HCT116 (cell line): Measurements from ENCODE around the gene SNAP29. TPM values are rescaled to one million over a fixed set of nuclear protein-coding genes. Genes with fewer than 3 reads are reported as not detected.

Source experiments
- ATAC-seq: fragments of 200-7000 bp; cut with Tn5 transposase; 2 replicates; pipeline ENCODE4 v1.9.1; 2020; ENCODE audit warnings: mild to moderate bottlenecking, moderate library complexity
- BruUV-seq: library from RNA; stranded (reverse); fragments of 400-500 nt; replicated peaks from 2 replicates; lab custom pipeline; 2021; lab: Mats Ljungman, UMichigan
- CTCF ChIA-PET: fragments of 300-600 bp; sonication (Branson Sonifier 250); formaldehyde crosslinking; loops from one replicate; lab custom pipeline; 2021; ENCODE audit warnings: antibody characterized with exemption; lab: Charles Lee
- POLR2A ChIA-PET: fragments of 300-600, 350-600 bp; sonication (Branson Sonifier 250); formaldehyde crosslinking; loops from one replicate; lab custom pipeline; 2021; ENCODE audit warnings: antibody characterized with exemption; lab: Charles Lee
- RAD21 ChIA-PET, 2 experiments: fragments of 300-600 bp; sonication (Branson Sonifier 250); formaldehyde crosslinking; loops; one replicate each; lab custom pipeline; 2023; ENCODE audit warnings: low total read pairs in 2 of 2; ENCODE audit not compliant: uncharacterized antibody in 2 of 2, unreplicated experiment in 2 of 2, low non-redundant PET in 1 of 2; lab: Charles Lee
- DNase-seq: peaks from one replicate; pipeline ENCODE4 v3.0.0-alpha.2; 2010; ENCODE audit warnings: low read depth, low spot score
- H2AFZ ChIP-seq: fragments of 200-600 bp; shearing (Covaris generic), sonication (generic); 2 replicates; pipeline ENCODE4 v1.6.1; 2017; ENCODE audit warnings: low read depth, mixed run types, mixed read lengths, antibody characterized with exemption, low read length; ENCODE audit not compliant: poor library complexity, severe bottlenecking
- H3K27ac ChIP-seq: 2 replicates; pipeline ENCODE4 v1.5.1; 2012; ENCODE audit warnings: low read depth, low read length
- H3K27me3 ChIP-seq: fragments of 200-600 bp; sonication (generic); 2 replicates; pipeline ENCODE4 v1.6.1; 2016; ENCODE audit warnings: mixed run types, low read length, mixed read lengths; ENCODE audit not compliant: insufficient read depth
- H3K36me3 ChIP-seq, 2 experiments: fragments of 200-500 bp in 1 of 2; fragments of 200-600 bp in 1 of 2; sonication (Bioruptor generic) in 1 of 2; sonication (generic) in 1 of 2; 2 replicates each; pipeline versions ENCODE4 v1.5.1 to v1.6.1; 2014 to 2016; ENCODE audit warnings: low read length in 2 of 2, inconsistent platforms in 1 of 2, mixed read lengths in 1 of 2, mixed run types in 1 of 2; ENCODE audit not compliant: insufficient read depth in 2 of 2, control insufficient read depth in 1 of 2
- H3K4me1 ChIP-seq, 2 experiments: fragments of 200-600 bp in 1 of 2; sonication (generic) in 1 of 2; 2 replicates each; pipeline versions ENCODE4 v1.5.1 to v1.6.1; 2012 to 2017; ENCODE audit warnings: low read length in 2 of 2, inconsistent platforms in 1 of 2, mild to moderate bottlenecking in 1 of 2, mixed read lengths in 1 of 2, mixed run types in 1 of 2, moderate library complexity in 1 of 2; ENCODE audit not compliant: insufficient read depth in 2 of 2, control insufficient read depth in 1 of 2
- H3K4me2 ChIP-seq: fragments of 200-600 bp; sonication (generic); 2 replicates; pipeline ENCODE4 v1.6.1; 2017; ENCODE audit warnings: mixed run types, low read length, mixed read lengths
- H3K4me3 ChIP-seq, 2 experiments: fragments of 200-600 bp in 1 of 2; sonication (generic) in 1 of 2; replicated peaks in 1 of 2; 2 replicates each; pipeline ENCODE4 v1.5.1; 2011 to 2016; ENCODE audit warnings: low read length in 2 of 2, control low read depth in 1 of 2, low read depth in 1 of 2, mild to moderate bottlenecking in 1 of 2, mixed read lengths in 1 of 2, mixed run types in 1 of 2
- H3K79me2 ChIP-seq: fragments of 200-600 bp; sonication (generic); 2 replicates; pipeline ENCODE4 v1.6.1; 2017; ENCODE audit warnings: mild to moderate bottlenecking, mixed run types, low read length, moderate library complexity, mixed read lengths; ENCODE audit not compliant: insufficient read depth
- H3K9ac ChIP-seq: fragments of 200-600 bp; sonication (generic); 2 replicates; pipeline ENCODE4 v1.6.1; 2016; ENCODE audit warnings: low read length, mixed read lengths
- H3K9me2 ChIP-seq: fragments of 200-600 bp; sonication (generic), shearing (Covaris generic); 2 replicates; pipeline ENCODE4 v1.6.1; 2017; ENCODE audit warnings: mixed run types, mild to moderate bottlenecking, moderate library complexity; ENCODE audit not compliant: insufficient read depth
- H3K9me3 ChIP-seq, 2 experiments: fragments of 200-500 bp in 1 of 2; fragments of 200-600 bp in 1 of 2; sonication (Bioruptor generic) in 1 of 2; sonication (generic) in 1 of 2; 2 replicates each; pipeline ENCODE4 v1.6.1; 2014 to 2017; ENCODE audit warnings: low read length in 2 of 2, mixed read lengths in 2 of 2, inconsistent platforms in 1 of 2, low read depth in 1 of 2, mild to moderate bottlenecking in 1 of 2, mixed run types in 1 of 2, moderate library complexity in 1 of 2; ENCODE audit not compliant: control insufficient read depth in 1 of 2, insufficient read depth in 1 of 2
- H4K20me1 ChIP-seq: fragments of 200-600 bp; sonication (generic), shearing (Covaris generic); 2 replicates; pipeline ENCODE4 v1.6.1; 2017; ENCODE audit warnings: mixed run types, mild to moderate bottlenecking, moderate library complexity; ENCODE audit not compliant: insufficient read depth
- CEBPB ChIP-seq: IDR thresholded peaks from 2 replicates; pipeline ENCODE4 v1.6.1; 2012; ENCODE audit warnings: low read depth
- CTCF ChIP-seq, 3 experiments: fragments of 200-600 bp in 1 of 3; sonication (generic) in 1 of 3; IDR thresholded peaks in 2 of 3; conservative IDR thresholded peaks in 1 of 3; 2 replicates each; pipeline ENCODE4 v1.5.1; 2012 to 2017; ENCODE audit warnings: low read depth in 2 of 3, low read length in 2 of 3, antibody characterized with exemption in 1 of 3, borderline replicate concordance in 1 of 3, control low read depth in 1 of 3, mild to moderate bottlenecking in 1 of 3, mixed read lengths in 1 of 3, mixed run types in 1 of 3, moderate library complexity in 1 of 3; ENCODE audit not compliant: insufficient read depth in 1 of 3
- EGR1 ChIP-seq: IDR thresholded peaks from 2 replicates; pipeline ENCODE4 v1.6.1; 2012; ENCODE audit warnings: low read depth
- EZH2 ChIP-seq: fragments of 200-600 bp; sonication (generic); IDR thresholded peaks from 2 replicates; pipeline ENCODE4 v1.6.1; 2017; ENCODE audit warnings: antibody characterized with exemption, mixed run types
- FOSL1 ChIP-seq: IDR thresholded peaks from 2 replicates; pipeline ENCODE4 v1.6.1; 2012; ENCODE audit warnings: low read depth
- MAX ChIP-seq: IDR thresholded peaks from 2 replicates; pipeline ENCODE4 v1.6.1; 2012
- SP1 ChIP-seq: IDR thresholded peaks from 2 replicates; pipeline ENCODE4 v1.6.1; 2012; ENCODE audit warnings: low read depth
- TCF7L2 ChIP-seq: IDR thresholded peaks from 2 replicates; pipeline ENCODE4 v1.7.0; 2011; ENCODE audit warnings: borderline replicate concordance, inconsistent platforms; ENCODE audit not compliant: insufficient read depth, insufficient read length; ENCODE audit errors: extremely low read depth
- ZFX ChIP-seq: fragments of 450-650 bp; IDR thresholded peaks from 2 replicates; pipeline ENCODE4 v1.6.1; 2017
- ZNF274 ChIP-seq: fragments of 200-500 bp; sonication (Bioruptor generic); IDR thresholded peaks from 2 replicates; pipeline ENCODE4 v1.6.1; 2014; ENCODE audit warnings: mild to moderate bottlenecking, low read depth, low read length, inconsistent platforms
- intact Hi-C: fragments of 100-400 bp; cut with micrococcal nuclease; formaldehyde crosslinking; loops from 2 replicates; pipeline ENCODE4 v1.10.0; 2022
- total RNA-seq: library from RNA; stranded (reverse); gene quantifications from one replicate; pipeline ENCODE4 v1.2.1, GENCODE V29; 2021; ENCODE audit not compliant: unreplicated experiment

Gene SNAP29
- total RNA-seq, 1 experiment from 2014 or later, result 27.3 TPM

- no peaks in the 10 kb centered on the region for H3K79me2 ChIP-seq
- H3K36me3 ChIP-seq, result peaks cover 0 to 5% of the 10 kb centered on the region in 2 experiments; a peak in 2 of 4 replicates
- H3K27me3 ChIP-seq, result no peaks in the 10 kb centered on the region
- no peak overlapping the region for H3K4me2 ChIP-seq
- DNase-seq (no peak), ATAC-seq (no peak)
- BruUV-seq, result no TSS peak
- intact Hi-C loops, result no loop called here
- RAD21 ChIA-PET, result no interaction called here
- no peak overlapping the region for H3K4me3 ChIP-seq
- H3K9me2 ChIP-seq, result no peaks in the 10 kb centered on the region
- no peaks in the 10 kb centered on the region for H3K9me3 ChIP-seq
- no peaks in the 10 kb centered on the region for H4K20me1 ChIP-seq
- POLR2A ChIA-PET, result no interaction called here
- no peak overlapping the region for H2AFZ ChIP-seq
- H3K27ac ChIP-seq, result no peak overlapping the region
- no peak overlapping the region for H3K9ac ChIP-seq
- TF ChIP-seq TCF7L2, result no peak
- TF ChIP-seq MAX, result no peak
- TF ChIP-seq EZH2, result no peak
- no peak for TF ChIP-seq EGR1
- no peak for TF ChIP-seq SP1
- no peak for TF ChIP-seq FOSL1
- TF ChIP-seq ZNF274, result no peak
- TF ChIP-seq CTCF (IDR thresholded peaks at IDR 0.05 in 2 of 3, conservative IDR thresholded peaks at IDR 0.05 in 1 of 3; ENCODE audit: borderline replicate concordance in 1 of 3, insufficient read depth in 1 of 3, low read depth in 2 of 3, low read length in 2 of 3), result no peak
- no peak for TF ChIP-seq ZFX
- TF ChIP-seq CEBPB, result no peak
- H3K4me1 ChIP-seq, result no peaks in the 10 kb centered on the region
- CTCF ChIA-PET, result no interaction called here
Observed at GRCh38 chr22:20834206-20834605, 24.6 kb upstream of the SNAP29 start.
